Measurements from ENCODE around the gene APOBEC2. TPM values are rescaled to one million over a fixed set of nuclear protein-coding genes. Genes with fewer than 3 reads are reported as not detected.
A peak's percentile ranks its signal among the peaks of the same experiment; 100 is the strongest.

The APOBEC2 gene
- total and polyA plus RNA-seq, 2 of the 13 experiments (the other 11 are each of a cell fraction or from before 2014, with no cell fraction given): 0.09 TPM; not detected in 1

GRCh38 chr6:41073203-41073967, 20.4 kb downstream of the APOBEC2 start (continued):
- TF ChIP-seq AHDC1 (CRISPR knock-in tag; IDR thresholded peaks at IDR 0.05; ENCODE audit: borderline replicate concordance): no peak
- TF ChIP-seq RAD21 (CRISPR knock-in tag; IDR thresholded peaks at IDR 0.05): peak; percentile 82
- TF ChIP-seq ZNF644 (CRISPR knock-in tag; IDR thresholded peaks at IDR 0.05; ENCODE audit: low read depth): 0 out of 2 replicates have a peak, but pooled peaks have one; percentile 36
- TF ChIP-seq TBL1XR1 (IDR thresholded peaks at IDR 0.05; ENCODE audit: borderline replicate concordance, low read length, partially characterized antibody): no peak
- peak; percentile 89; the same call in 1 of the 2 replicates for TF ChIP-seq ZNF430 (CRISPR knock-in tag; IDR thresholded peaks at IDR 0.05)
- TF ChIP-seq ZBTB33 (CRISPR knock-in tag; IDR thresholded peaks at IDR 0.05): no peak; the same call in 1 of the 2 replicates
- 0 out of 2 replicates have a peak, but pooled peaks have one; percentile 73 for TF ChIP-seq ZNF776 (CRISPR knock-in tag; IDR thresholded peaks at IDR 0.05)
- TF ChIP-seq ZNF501 (CRISPR knock-in tag; IDR thresholded peaks at IDR 0.05): 0 out of 2 replicates have a peak, but pooled peaks have one; percentile 2
- peak; percentile 18; the same call in 1 of the 2 replicates for TF ChIP-seq ZNF44 (CRISPR knock-in tag; IDR thresholded peaks at IDR 0.05)
- peak; percentile 38; the same call in 1 of the 2 replicates for TF ChIP-seq MED13 (CRISPR knock-in tag; IDR thresholded peaks at IDR 0.05)
- peak; percentile 74; the same call in 1 of the 2 replicates for TF ChIP-seq PRDM15 (CRISPR knock-in tag; IDR thresholded peaks at IDR 0.05)
- TF ChIP-seq DR1 (CRISPR knock-in tag; IDR thresholded peaks at IDR 0.05): no peak
- peak; percentile 60 for TF ChIP-seq ZBTB7B (CRISPR knock-in tag; IDR thresholded peaks at IDR 0.05)
- TF ChIP-seq EED (CRISPR knock-in tag; IDR thresholded peaks at IDR 0.05): no peak
- no peak for TF ChIP-seq ZSCAN9 (CRISPR knock-in tag; IDR thresholded peaks at IDR 0.05; ENCODE audit: borderline replicate concordance)
- TF ChIP-seq ZFY (CRISPR knock-in tag; IDR thresholded peaks at IDR 0.05): peak; percentile 95
- TF ChIP-seq SATB2 (CRISPR knock-in tag; IDR thresholded peaks at IDR 0.05): no peak
- TF ChIP-seq SCMH1 (CRISPR knock-in tag; IDR thresholded peaks at IDR 0.05; ENCODE audit: borderline replicate concordance): no peak
- no peak for TF ChIP-seq NFE2 (CRISPR knock-in tag; IDR thresholded peaks at IDR 0.05)
